H1 (cell line): Measurements from ENCODE around the gene FADS2. TPM values are rescaled to one million over a fixed set of nuclear protein-coding genes. Genes with fewer than 3 reads are reported as not detected.

Source experiments
- CTCF ChIA-PET: fragments of 300-600 bp; sonication (Branson Sonifier 250); formaldehyde crosslinking; loops from one replicate; lab custom pipeline; 2021; ENCODE audit not compliant: partially characterized antibody; lab: Charles Lee
- POLR2A ChIA-PET: fragments of 300-600 bp; sonication (Branson Sonifier 250); formaldehyde crosslinking; loops from one replicate; lab custom pipeline; 2021; ENCODE audit warnings: inconsistent platforms; ENCODE audit not compliant: partially characterized antibody; lab: Charles Lee
- DNase-seq, 2 experiments: peaks; one replicate each; pipeline versions ENCODE4 v3.0.0 to v3.0.0-alpha.2; 2010 to 2022; ENCODE audit warnings: low spot score in 2 of 2, low read depth in 1 of 2, mixed read lengths in 1 of 2
- FAIRE-seq: peaks from 2 replicates; lab custom pipeline; 2011; peaks lifted over from hg19 to GRCh38; lab: Jason Lieb, UNC
- H2AFZ ChIP-seq: 2 replicates; pipeline ENCODE4 v1.8.1; 2012; ENCODE audit warnings: low read length, inconsistent platforms
- H2AK5ac ChIP-seq: 2 replicates; pipeline ENCODE4 v1.6.1; 2013; ENCODE audit warnings: low read depth, low read length
- H2BK120ac ChIP-seq: replicated peaks from 2 replicates; pipeline ENCODE3; 2013; ENCODE audit warnings: low read depth, low read length, inconsistent platforms
- H2BK12ac ChIP-seq: 2 replicates; pipeline ENCODE4 v1.6.1; 2013; ENCODE audit warnings: low read depth, low read length
- H2BK15ac ChIP-seq: 2 replicates; pipeline ENCODE4 v1.6.1; 2013; ENCODE audit warnings: low read length
- H2BK20ac ChIP-seq: 2 replicates; pipeline ENCODE4 v1.6.1; 2013; ENCODE audit warnings: low read length
- H2BK5ac ChIP-seq: 2 replicates; pipeline ENCODE4 v1.6.1; 2013; ENCODE audit warnings: low read depth, low read length
- H3K14ac ChIP-seq: 2 replicates; pipeline ENCODE4 v1.6.1; 2013; ENCODE audit warnings: inconsistent platforms; ENCODE audit not compliant: insufficient read length
- H3K18ac ChIP-seq: 2 replicates; pipeline ENCODE4 v1.6.1; 2013; ENCODE audit warnings: low read length; ENCODE audit errors: extremely low read depth
- H3K23ac ChIP-seq: 2 replicates; pipeline ENCODE4 v1.6.1; 2013; ENCODE audit warnings: inconsistent platforms; ENCODE audit not compliant: insufficient read length
- H3K23me2 ChIP-seq: 2 replicates; pipeline ENCODE4 v1.6.1; 2013; ENCODE audit warnings: low read depth, low read length
- H3K27ac ChIP-seq: 2 replicates; pipeline ENCODE4 v1.6.1; 2011; ENCODE audit warnings: low read depth, low read length, inconsistent platforms
- H3K27me3 ChIP-seq, 4 experiments: replicated peaks in 1 of 4; 1 replicate in 1 of 4; 2 replicates in 3 of 4; pipeline versions ENCODE4 v1.6.1 to v1.8.1; 2011 to 2013; ENCODE audit warnings: low read length in 3 of 4, mild to moderate bottlenecking in 3 of 4, inconsistent platforms in 2 of 4, mixed read lengths in 2 of 4, moderate library complexity in 1 of 4; ENCODE audit not compliant: control insufficient read depth in 3 of 4, insufficient read depth in 3 of 4; ENCODE audit errors: extremely low read depth in 1 of 4
- H3K36me3 ChIP-seq, 4 experiments: 2 replicates each; pipeline versions ENCODE4 v1.6.1 to v1.8.1; 2011 to 2013; ENCODE audit warnings: mild to moderate bottlenecking in 4 of 4, low read length in 3 of 4, moderate library complexity in 2 of 4, control low read depth in 1 of 4, inconsistent platforms in 1 of 4; ENCODE audit not compliant: insufficient read depth in 4 of 4, control insufficient read depth in 2 of 4
- H3K4ac ChIP-seq: replicated peaks from 2 replicates; pipeline ENCODE3; 2013; ENCODE audit warnings: low read length, low read depth, mixed read lengths, inconsistent platforms; ENCODE audit not compliant: insufficient read length
- H3K4me1 ChIP-seq, 4 experiments: replicated peaks in 1 of 4; 1 replicate in 1 of 4; 2 replicates in 3 of 4; pipeline versions ENCODE4 v1.6.1 to v1.8.1; 2011 to 2013; ENCODE audit warnings: low read length in 3 of 4, inconsistent platforms in 2 of 4, mixed read lengths in 1 of 4; ENCODE audit not compliant: insufficient read depth in 4 of 4, control insufficient read depth in 3 of 4
- H3K4me2 ChIP-seq, 2 experiments: 2 replicates each; pipeline versions ENCODE4 v1.6.1 to v1.8.1; 2011 to 2013; ENCODE audit warnings: low read depth in 2 of 2, low read length in 2 of 2, control low read depth in 1 of 2, inconsistent platforms in 1 of 2, mild to moderate bottlenecking in 1 of 2; ENCODE audit not compliant: insufficient read depth in 1 of 2
- H3K4me3 ChIP-seq, 4 experiments: fragments of 200-600, 300-600 bp in 1 of 4; sonication (generic), shearing (Covaris generic), sonication (Bioruptor Twin) in 1 of 4; 2 replicates each; pipeline versions ENCODE4 v1.5.1 to v1.8.1; 2011 to 2016; ENCODE audit warnings: low read length in 4 of 4, low read depth in 3 of 4, control low read depth in 2 of 4, inconsistent platforms in 2 of 4, mild to moderate bottlenecking in 2 of 4, mixed read lengths in 1 of 4, moderate library complexity in 1 of 4; ENCODE audit not compliant: insufficient read depth in 2 of 4; ENCODE audit errors: extremely low read depth in 1 of 4
- H3K56ac ChIP-seq: replicated peaks from 2 replicates; pipeline ENCODE3; 2013; ENCODE audit warnings: low read depth, mild to moderate bottlenecking, mixed read lengths, low read length, inconsistent platforms; ENCODE audit not compliant: insufficient read length
- H3K79me1 ChIP-seq: 2 replicates; pipeline ENCODE4 v1.6.1; 2013; ENCODE audit warnings: low read depth, low read length, control low read depth
- H3K79me2 ChIP-seq, 2 experiments: 2 replicates each; pipeline versions ENCODE4 v1.6.1 to v1.8.1; 2012 to 2013; ENCODE audit warnings: low read length in 2 of 2, mild to moderate bottlenecking in 2 of 2, inconsistent platforms in 1 of 2; ENCODE audit not compliant: insufficient read depth in 2 of 2, control insufficient read depth in 1 of 2
- H3K9ac ChIP-seq, 4 experiments: replicated peaks in 1 of 4; 1 replicate in 1 of 4; 2 replicates in 3 of 4; pipeline versions ENCODE4 v1.6.1 to v1.8.1; 2011 to 2013; ENCODE audit warnings: low read depth in 3 of 4, low read length in 3 of 4, control low read depth in 2 of 4, mild to moderate bottlenecking in 2 of 4, moderate library complexity in 2 of 4, inconsistent platforms in 1 of 4; ENCODE audit errors: extremely low read depth in 1 of 4
- H3K9me3 ChIP-seq, 2 experiments: 2 replicates each; pipeline versions ENCODE4 v1.6.1 to v1.8.1; 2012 to 2013; ENCODE audit warnings: mild to moderate bottlenecking in 2 of 2, moderate library complexity in 2 of 2, control low read depth in 1 of 2, inconsistent platforms in 1 of 2, low read depth in 1 of 2, low read length in 1 of 2, mixed read lengths in 1 of 2; ENCODE audit not compliant: insufficient read depth in 2 of 2
- H4K20me1 ChIP-seq, 2 experiments: replicated peaks in 1 of 2; 2 replicates each; pipeline versions ENCODE3 to v1.8.1; 2011 to 2013; ENCODE audit warnings: inconsistent platforms in 2 of 2, low read length in 2 of 2, mild to moderate bottlenecking in 1 of 2; ENCODE audit not compliant: insufficient read depth in 2 of 2, control insufficient read depth in 1 of 2
- H4K5ac ChIP-seq: 2 replicates; pipeline ENCODE4 v1.6.1; 2013; ENCODE audit warnings: low read length, low read depth, mixed read lengths, inconsistent platforms; ENCODE audit not compliant: insufficient read length
- H4K8ac ChIP-seq: 2 replicates; pipeline ENCODE4 v1.8.0; 2013; ENCODE audit warnings: mild to moderate bottlenecking, moderate library complexity, low read length, inconsistent platforms; ENCODE audit not compliant: insufficient read depth; ENCODE audit errors: extremely low read depth
- H4K91ac ChIP-seq: replicated peaks from 2 replicates; pipeline ENCODE3; 2013; ENCODE audit warnings: low read length, mixed read lengths, inconsistent platforms; ENCODE audit not compliant: insufficient read length
- WGBS, 2 experiments: shearing (Covaris generic) in 1 of 2; methylation state at CpG; one replicate each; pipeline versions ENCODE4 v1.1.6 to v1.1.7; 2013 to 2015; ENCODE audit warnings: low lambda C conversion rate in 2 of 2, mixed read lengths in 2 of 2, inconsistent platforms in 1 of 2, low coverage in 1 of 2, missing lambda C conversion rate in 1 of 2; ENCODE audit not compliant: insufficient replicate concordance in 2 of 2, insufficient coverage in 1 of 2, insufficient read length in 1 of 2; ENCODE audit errors: extremely low coverage in 1 of 2, missing lambda C conversion rate in 1 of 2; 5-methylcytosine and 5-hydroxymethylcytosine counted together
- polyA plus RNA-seq, 7 experiments: library from polyadenylated mRNA; depleted of rRNA in 3 of 7; stranded (reverse) in 5 of 7; unstranded in 2 of 7; fragments of >200 nt in 5 of 7; fragments of 200-250 nt in 2 of 7; gene quantifications; 1 replicate in 5 of 7; 2 replicates in 1 of 7; 4 replicates in 1 of 7; pipeline versions ENCODE4 v1.2.1 to v1.2.3, GENCODE V29; 2011 to 2013; ENCODE audit warnings: missing spikeins in 2 of 7, mixed read lengths in 2 of 7
- total RNA-seq: library from RNA; stranded (reverse); fragmentation: NEBNext Ultra II Directional; extraction: Animal tissue kit (Norgen Biotek cat#: 25700); gene quantifications from 2 replicates; pipeline ENCODE4 v1.2.1, GENCODE V29; 2021
- TF ChIP-seq, protein P1 (sequence below): IDR thresholded peaks from 2 replicates; pipeline ENCODE4 v1.6.1; 2012; ENCODE audit warnings: inconsistent platforms

FADS2 gene
- total and polyA plus RNA-seq, 2 of the 8 experiments (the other 6 are each of a cell fraction or from before 2014, with no cell fraction given) = 499 to 701 TPM

DNA sequence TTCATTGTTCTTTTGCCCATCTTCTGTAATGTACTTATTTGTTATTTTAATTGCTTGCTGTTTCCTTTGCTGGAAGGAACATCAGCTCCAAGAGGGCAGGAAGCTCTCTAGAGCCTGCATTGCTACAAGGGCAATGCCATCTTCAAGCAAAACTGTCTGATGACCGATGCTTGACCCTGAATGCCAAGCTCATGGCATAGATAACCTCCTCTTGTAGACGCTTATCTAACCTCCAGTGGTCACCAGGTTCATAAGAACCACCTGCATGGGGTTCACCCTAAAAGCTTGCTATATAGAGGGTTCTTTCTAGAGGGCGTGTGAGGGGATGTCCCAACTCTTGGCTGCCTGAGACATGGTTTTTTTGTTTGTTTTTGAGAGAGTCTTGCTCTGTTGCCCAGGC is 46.8 kb downstream of the FADS2 start:
- H2BK15ac ChIP-seq = no peak overlapping the region
- no peak overlapping the region for H2BK12ac ChIP-seq
- no peak overlapping the region for H4K8ac ChIP-seq
- DNase-seq (no peak), FAIRE-seq (no peak)
- no peaks in the 10 kb centered on the region for H3K9me3 ChIP-seq
- H3K23ac ChIP-seq = no peak overlapping the region
- H2BK20ac ChIP-seq = no peak overlapping the region
- H3K27ac ChIP-seq = no peak overlapping the region
- H3K56ac ChIP-seq = no peak overlapping the region
- no peak overlapping the region for H4K5ac ChIP-seq
- H2BK120ac ChIP-seq = no peak overlapping the region
- H3K36me3 ChIP-seq = peaks cover 0 to 4% (median 0%) of the 10 kb centered on the region in 4 experiments; a peak in 1 of 8 replicates
- no peak overlapping the region for H3K14ac ChIP-seq
- no peaks in the 10 kb centered on the region for H3K79me2 ChIP-seq
- H3K4me3 ChIP-seq = no peak overlapping the region
- peaks cover 0 to 5% of the 10 kb centered on the region in 2 experiments for H4K20me1 ChIP-seq
- WGBS, 2 experiments = 82% methylated on average over 3 of the region's 3 CpGs; no CpG with 5 or more reads in 1 of the 2 experiments
- no peaks in the 10 kb centered on the region for H3K23me2 ChIP-seq
- no peak overlapping the region for H2AK5ac ChIP-seq
- no peak overlapping the region for H3K18ac ChIP-seq
- ChIA-PET CTCF (interaction anchor here (0.6 to 10.9 kb wide), 12 partner anchors 8 to 297 kb away, joined by 3 to 172 read pairs (median 5); no protein-coding TSS in a partner anchor), POLR2A (interaction anchor here (0.7 to 3.1 kb wide), 4 partner anchors 10 to 99 kb away, joined by 3 to 15 read pairs (median 4); no protein-coding TSS in a partner anchor)
- no peak overlapping the region for H3K4ac ChIP-seq
- H4K91ac ChIP-seq = no peak overlapping the region
- H3K4me2 ChIP-seq = no peak overlapping the region
- TF ChIP-seq, protein P1, sequence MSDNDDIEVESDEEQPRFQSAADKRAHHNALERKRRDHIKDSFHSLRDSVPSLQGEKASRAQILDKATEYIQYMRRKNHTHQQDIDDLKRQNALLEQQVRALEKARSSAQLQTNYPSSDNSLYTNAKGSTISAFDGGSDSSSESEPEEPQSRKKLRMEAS = no peak
- H3K27me3 ChIP-seq = peaks cover 0 to 11% (median 8%) of the 10 kb centered on the region in 4 experiments; a peak in 5 of 7 replicates
- H3K4me1 ChIP-seq = peaks cover 4 to 13% (median 5%) of the 10 kb centered on the region in 4 experiments; a peak in 6 of 7 replicates
- no peak overlapping the region for H2AFZ ChIP-seq
- no peaks in the 10 kb centered on the region for H3K79me1 ChIP-seq
- no peak overlapping the region for H3K9ac ChIP-seq
- H2BK5ac ChIP-seq = no peak overlapping the region
